ENCODE data around the gene NOM1.

NOM1 gene

DNA sequence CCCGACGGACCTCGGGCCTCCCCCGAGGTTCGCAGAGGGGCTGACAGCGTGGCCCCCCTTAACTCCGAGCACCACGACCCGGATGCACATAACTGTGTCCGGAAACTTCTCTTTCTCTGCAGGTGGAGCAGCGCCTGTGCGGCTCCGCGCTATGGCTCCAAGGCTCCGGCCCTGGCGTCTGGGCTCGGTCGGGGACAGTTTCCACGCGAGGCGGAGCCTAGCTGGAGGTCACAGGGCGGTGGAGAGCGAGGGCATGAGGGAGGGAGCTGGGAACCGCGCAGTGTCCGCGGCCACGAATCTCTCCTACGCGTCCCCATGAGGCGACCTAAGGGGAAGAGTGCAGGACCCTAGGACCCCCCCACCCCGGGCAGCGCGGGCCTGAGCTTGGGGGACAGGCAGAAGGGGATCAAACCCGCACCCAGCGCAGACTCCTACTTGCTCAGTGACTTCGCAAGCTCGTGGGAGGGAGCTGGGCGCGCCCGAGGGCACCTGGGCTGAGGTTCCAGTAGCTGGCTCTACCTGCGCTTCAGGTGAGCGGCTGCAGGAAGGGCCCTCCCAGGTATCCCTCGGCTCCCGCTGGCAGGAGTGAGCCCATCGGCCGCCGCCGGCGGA lies 69.6 kb downstream of the NOM1 start:
- TF ChIP-seq, protein P1, sequence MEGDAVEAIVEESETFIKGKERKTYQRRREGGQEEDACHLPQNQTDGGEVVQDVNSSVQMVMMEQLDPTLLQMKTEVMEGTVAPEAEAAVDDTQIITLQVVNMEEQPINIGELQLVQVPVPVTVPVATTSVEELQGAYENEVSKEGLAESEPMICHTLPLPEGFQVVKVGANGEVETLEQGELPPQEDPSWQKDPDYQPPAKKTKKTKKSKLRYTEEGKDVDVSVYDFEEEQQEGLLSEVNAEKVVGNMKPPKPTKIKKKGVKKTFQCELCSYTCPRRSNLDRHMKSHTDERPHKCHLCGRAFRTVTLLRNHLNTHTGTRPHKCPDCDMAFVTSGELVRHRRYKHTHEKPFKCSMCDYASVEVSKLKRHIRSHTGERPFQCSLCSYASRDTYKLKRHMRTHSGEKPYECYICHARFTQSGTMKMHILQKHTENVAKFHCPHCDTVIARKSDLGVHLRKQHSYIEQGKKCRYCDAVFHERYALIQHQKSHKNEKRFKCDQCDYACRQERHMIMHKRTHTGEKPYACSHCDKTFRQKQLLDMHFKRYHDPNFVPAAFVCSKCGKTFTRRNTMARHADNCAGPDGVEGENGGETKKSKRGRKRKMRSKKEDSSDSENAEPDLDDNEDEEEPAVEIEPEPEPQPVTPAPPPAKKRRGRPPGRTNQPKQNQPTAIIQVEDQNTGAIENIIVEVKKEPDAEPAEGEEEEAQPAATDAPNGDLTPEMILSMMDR (conservative IDR thresholded peaks at IDR 0.05) = no peak
- peak overlapping the region; percentile 78 for H3K27ac ChIP-seq

DNA sequence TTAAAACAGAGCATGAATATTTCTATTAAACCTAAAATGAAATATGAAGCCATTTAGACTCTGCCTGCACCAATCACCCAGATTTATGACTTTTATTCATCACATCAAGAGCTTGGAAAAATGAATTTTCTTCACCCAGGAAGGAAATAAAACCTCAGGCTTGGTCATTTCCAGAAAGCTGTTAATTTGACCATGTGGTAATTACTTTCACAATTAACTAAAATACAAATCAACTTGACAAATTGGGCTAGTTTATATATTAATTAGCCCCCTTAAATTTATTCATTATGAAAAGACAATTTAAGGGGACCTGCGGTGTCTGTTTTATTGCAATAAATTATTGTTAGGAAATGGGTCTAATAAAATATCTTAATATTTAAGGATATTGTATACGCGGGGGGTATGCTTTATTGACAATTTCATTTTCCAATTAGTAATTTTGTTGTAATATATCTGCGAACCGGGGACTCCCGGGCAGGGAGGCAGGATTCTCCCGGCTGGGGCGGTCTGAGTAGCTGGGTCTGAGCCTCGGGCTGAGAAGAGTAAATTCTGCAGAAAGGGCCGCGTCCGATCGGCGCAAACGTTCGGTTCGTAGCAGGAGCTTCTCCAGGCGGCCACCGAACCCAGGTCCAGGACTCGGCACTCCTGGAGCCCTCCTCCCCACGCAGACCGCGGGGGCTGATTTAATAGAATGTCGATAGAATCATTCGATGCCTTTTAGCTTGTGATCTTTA lies 70.4 kb downstream of the NOM1 start:
- TF ChIP-seq, protein P1 (conservative IDR thresholded peaks at IDR 0.05) = no peak
- peak overlapping the region; percentile 78 for H3K27ac ChIP-seq

- TF ChIP-seq, protein P1 (conservative IDR thresholded peaks at IDR 0.05) = no peak
- no peak overlapping the region; the same call in 1 of the 2 replicates for H3K27ac ChIP-seq
These were observed 71.1 kb downstream of the NOM1 start for GRCh38 chr7:157020514-157021070.

GRCh38 chr7:157021071-157021870 lies 71.8 kb downstream of the NOM1 start:
- TF ChIP-seq, protein P1 (conservative IDR thresholded peaks at IDR 0.05) = no peak
- H3K27ac ChIP-seq = peak overlapping the region; percentile 11; the same call in 1 of the 2 replicates

- TF ChIP-seq, protein P1 (conservative IDR thresholded peaks at IDR 0.05) = no peak
- H3K27ac ChIP-seq = peak overlapping the region; percentile 82
These were observed 72.6 kb downstream of the NOM1 start for GRCh38 chr7:157021871-157022680.

All from VCaP (cell line).